GM18951 (cell line): Measurements from ENCODE around the gene TIFAB.

ENCODE experiments used
- POLR2A ChIP-seq: IDR thresholded peaks from 4 replicates; pipeline ENCODE4 v1.6.1; 2011; ENCODE audit warnings: mild to moderate bottlenecking; ENCODE audit not compliant: insufficient read length, insufficient read depth; ENCODE audit errors: extremely low read depth
- in situ Hi-C: fragments of 300-500 bp; cut with MboI; formaldehyde crosslinking; loops from one replicate; pipeline ENCODE4 v1.12.0; 2022; ENCODE audit warnings: low sequenced_read_pairs, mixed read lengths, inconsistent platforms; ENCODE audit not compliant: unreplicated experiment

Gene TIFAB

DNA sequence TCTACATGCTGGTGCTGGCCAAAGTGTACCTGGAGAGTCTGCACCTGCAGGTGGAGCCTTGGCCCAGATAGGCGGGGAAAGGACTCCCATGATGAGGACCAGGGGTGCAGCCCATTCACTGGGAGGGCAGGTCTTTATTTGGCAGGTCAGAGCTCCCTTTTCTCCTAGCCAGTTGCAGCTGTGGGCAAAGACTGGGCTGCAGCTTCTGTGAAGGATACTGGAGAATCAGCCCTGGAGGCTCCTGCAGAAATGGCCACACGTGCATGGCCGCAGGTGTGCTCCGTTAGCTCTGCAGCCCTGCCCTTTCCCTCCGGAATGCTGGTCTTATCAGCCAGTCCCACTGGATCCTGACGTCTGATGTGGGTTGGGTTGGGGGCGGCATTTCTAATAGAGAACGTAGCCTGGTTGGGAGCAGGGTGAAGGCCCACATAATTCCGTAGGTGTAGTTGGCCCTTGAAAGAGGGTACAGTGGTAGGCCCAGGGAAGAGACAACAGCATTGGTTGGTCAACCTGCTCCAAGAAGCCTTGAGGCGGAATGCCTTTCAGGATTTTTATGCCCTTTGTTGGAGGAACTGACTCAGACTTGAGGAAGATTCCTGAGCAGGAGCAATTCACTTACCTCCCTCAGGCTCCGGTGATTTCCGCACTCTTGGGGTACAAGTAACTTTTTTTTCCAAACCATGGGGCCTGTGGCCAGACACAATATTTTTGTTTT, 22.0 kb upstream of the TIFAB start:
- TF ChIP-seq POLR2A, result no peak
- in situ Hi-C loops, result no loop called here

DNA sequence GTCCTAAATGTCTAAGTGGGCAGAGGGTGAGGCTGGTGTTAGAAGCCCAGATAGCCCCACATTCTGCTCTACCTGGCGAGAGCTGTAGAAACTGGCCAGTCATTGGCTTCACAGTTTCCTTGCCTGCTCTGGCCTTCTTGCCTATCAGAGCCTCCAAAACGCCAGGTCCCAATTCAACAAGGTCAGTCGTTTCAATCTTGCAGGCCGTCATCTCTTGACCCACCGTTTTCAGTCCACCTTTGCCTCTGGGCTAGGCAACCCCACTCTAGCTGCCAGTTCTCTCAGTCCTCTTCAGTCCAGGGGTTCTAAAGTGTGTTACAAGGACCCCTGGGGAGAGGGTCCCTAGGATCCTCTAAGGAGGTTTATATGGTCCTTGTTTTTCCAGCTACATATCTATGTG, 20.0 kb upstream of the TIFAB start:
- TF ChIP-seq POLR2A, result no peak
- in situ Hi-C loops, result no loop called here

GRCh38 chr5:135471726-135472125, 19.6 kb upstream of the TIFAB start:
- in situ Hi-C loops, result no loop called here
- TF ChIP-seq POLR2A, result no peak

GRCh38 chr5:135469911-135470310, 17.8 kb upstream of the TIFAB start:
- in situ Hi-C loops, result loop anchor here (10.0 kb wide), 1 partner anchor 85 kb away; no protein-coding TSS in a partner anchor
- TF ChIP-seq POLR2A, result no peak

GRCh38 chr5:135468541-135468940, 16.4 kb upstream of the TIFAB start:
- TF ChIP-seq POLR2A, result no peak
- in situ Hi-C loops, result loop anchor here (10.0 kb wide), 1 partner anchor 86 kb away; no protein-coding TSS in a partner anchor

- in situ Hi-C loops, result loop anchor here (10.0 kb wide), 1 partner anchor 87 kb away; no protein-coding TSS in a partner anchor
- no peak for TF ChIP-seq POLR2A
Observed at GRCh38 chr5:135467871-135468485, 15.8 kb upstream of the TIFAB start.

DNA sequence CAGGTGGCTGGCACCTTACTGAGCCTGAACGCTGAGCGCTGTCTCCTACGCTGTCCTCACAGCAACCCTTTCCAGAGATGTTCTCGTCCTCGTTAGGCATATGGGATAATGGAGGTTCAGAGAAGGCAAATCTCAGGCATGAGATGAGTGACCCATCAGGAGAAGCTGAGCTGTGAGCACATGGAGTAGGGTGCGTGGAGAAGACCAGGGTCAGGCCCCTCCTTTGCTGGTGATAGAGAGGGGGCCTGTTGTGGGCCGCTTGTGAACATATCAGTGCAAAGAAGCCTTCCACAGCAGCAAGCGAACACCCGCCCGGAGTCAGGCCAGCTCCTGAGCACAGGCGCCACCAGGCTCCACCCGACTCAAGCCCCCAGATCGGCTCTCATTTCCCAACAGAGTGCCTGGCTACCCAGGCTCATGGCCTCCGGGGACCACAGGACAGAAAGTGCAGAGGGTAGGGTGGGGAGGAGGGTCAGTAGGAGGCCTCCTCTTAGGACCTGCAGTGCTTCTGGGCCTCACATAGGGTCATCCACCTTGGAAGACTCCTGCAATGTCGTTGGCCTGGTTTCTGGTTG, 15.0 kb upstream of the TIFAB start:
- TF ChIP-seq POLR2A, result no peak
- in situ Hi-C loops, result loop anchor here (10.0 kb wide), 1 partner anchor 88 kb away; no protein-coding TSS in a partner anchor

GRCh38 chr5:135466178-135467050, 14.3 kb upstream of the TIFAB start:
- in situ Hi-C loops, result loop anchor here (10.0 kb wide), 1 partner anchor 88 kb away; no protein-coding TSS in a partner anchor
- TF ChIP-seq POLR2A, result no peak

GRCh38 chr5:135465391-135466122, 13.4 kb upstream of the TIFAB start:
- in situ Hi-C loops, result loop anchor here (10.0 kb wide), 1 partner anchor 89 kb away; no protein-coding TSS in a partner anchor
- TF ChIP-seq POLR2A, result no peak

- no peak for TF ChIP-seq POLR2A
- in situ Hi-C loops, result loop anchor here (10.0 kb wide), 1 partner anchor 92 kb away; no protein-coding TSS in a partner anchor
Observed at GRCh38 chr5:135462304-135462703, 10.2 kb upstream of the TIFAB start.

DNA sequence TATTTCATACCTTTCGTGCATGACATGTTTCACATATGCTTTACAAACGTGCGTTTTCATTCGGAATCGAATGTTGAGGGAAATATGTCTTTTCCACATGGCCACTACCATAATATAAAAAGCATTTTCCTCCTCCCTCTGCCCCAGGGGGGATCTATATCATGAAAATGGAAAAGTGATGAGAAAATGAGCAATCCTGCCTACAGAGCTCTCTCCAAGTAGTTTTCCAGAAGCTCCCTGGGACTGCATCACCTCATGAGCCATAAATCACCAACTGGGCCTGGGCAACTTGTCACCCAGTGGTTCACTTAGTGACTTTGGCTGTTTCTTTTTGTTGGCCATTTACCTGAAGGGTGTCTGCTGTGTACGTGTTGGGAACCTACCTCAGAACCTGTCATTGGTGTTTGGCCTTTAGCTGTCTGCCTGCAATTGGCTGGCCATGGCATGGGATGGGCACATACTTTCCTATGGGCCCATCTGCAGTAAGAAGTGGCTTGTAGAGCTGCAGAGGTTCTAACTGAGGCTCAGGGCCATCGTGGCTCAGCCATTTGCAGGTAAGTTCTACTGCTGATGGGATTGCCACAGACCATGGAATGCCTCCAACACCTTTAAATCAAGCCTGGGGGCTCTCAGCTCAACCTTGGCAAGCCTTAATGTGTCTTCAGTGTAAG, 9.5 kb upstream of the TIFAB start:
- in situ Hi-C loops, result loop anchor here (10.0 kb wide), 1 partner anchor 93 kb away; no protein-coding TSS in a partner anchor
- TF ChIP-seq POLR2A, result no peak
